ENCODE results near the gene DSG3. TPM values are rescaled to one million over a fixed set of nuclear protein-coding genes. Genes with fewer than 3 reads are reported as not detected.

The DSG3 gene
- total RNA-seq, 4 donors from 2014 or later, result under 0.01 TPM; not detected in 3

DNA sequence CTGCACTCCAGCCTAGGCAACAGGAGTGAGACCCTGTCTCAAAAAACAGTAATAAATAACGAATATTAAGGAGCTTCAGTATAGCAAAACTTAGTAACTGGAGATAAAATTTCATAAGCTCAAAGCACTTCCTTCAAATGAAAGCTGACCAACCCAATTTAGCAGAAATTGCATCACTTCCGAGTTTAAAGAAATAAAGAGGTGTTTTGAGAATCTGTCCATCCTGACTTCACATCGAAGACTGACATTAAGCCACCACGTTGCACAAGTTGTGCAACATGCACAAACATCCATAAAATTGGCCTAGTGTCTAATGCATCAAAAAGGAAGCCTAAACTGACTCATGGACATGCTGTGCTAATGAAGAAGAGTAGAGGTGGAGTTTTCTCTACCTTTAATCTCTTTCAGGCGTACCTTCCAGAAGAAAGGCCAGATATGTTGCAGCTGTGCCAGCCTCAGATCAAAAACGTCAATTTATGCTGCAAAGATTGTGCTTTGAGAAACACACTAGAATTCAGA lies 7.7 kb upstream of the DSG3 start:
- DNase-seq, result no peak
- no peak overlapping the region for H3K4me3 ChIP-seq
- no peaks in the 10 kb centered on the region for H3K36me3 ChIP-seq
- in situ Hi-C loops (cut with MboI; ENCODE audit: low pct_ligation_motif_present in 1 of 4, low pct_unique_long_range_greater_than_20kb in 1 of 4, low sequenced_read_pairs in 3 of 4) (no loop called here), intact Hi-C loops (cut with DNase I; ENCODE audit: low total_unique reads) (no loop called here)
- 63 to 74% methylated on average over 4 to 6 of the region's 6 CpGs for WGBS, 2 donors (ENCODE audit: low coverage in 1 of 2)
- no peaks in the 10 kb centered on the region for H3K27me3 ChIP-seq
- no peak overlapping the region for H3K27ac ChIP-seq
- H3K9me3 ChIP-seq, result no peaks in the 10 kb centered on the region
- TF ChIP-seq EP300 (IDR thresholded peaks at IDR 0.05; ENCODE audit: low read depth) (no peak), POLR2A (IDR thresholded peaks at IDR 0.05) (no peak)
- H3K4me1 ChIP-seq, result no peaks in the 10 kb centered on the region

DNA sequence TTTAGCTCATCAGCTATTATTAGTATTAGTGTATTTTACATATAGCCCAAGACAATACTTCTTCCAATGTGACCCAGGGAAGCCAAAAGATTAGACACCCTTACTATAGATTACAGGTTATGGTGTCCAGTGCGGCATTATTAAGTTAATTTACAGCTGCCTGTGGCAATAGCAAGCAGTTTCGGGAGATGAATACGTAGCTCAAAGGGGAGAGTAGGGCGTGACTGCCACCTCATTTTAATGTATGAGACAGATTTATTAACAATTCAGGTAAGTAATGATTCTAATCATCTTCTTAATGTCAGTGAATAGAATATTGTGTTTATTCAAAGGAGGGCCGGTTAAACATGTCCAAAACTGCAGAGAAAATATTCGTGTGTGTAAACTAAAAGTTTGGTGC lies 6.8 kb upstream of the DSG3 start:
- TF ChIP-seq EP300 (IDR thresholded peaks at IDR 0.05; ENCODE audit: low read depth), result no peak
- Histone ChIP-seq H3K36me3 (no peaks in the 10 kb centered on the region), H3K4me3 (no peak overlapping the region), H3K9me3 (no peaks in the 10 kb centered on the region), H3K27ac (no peak overlapping the region), H3K27me3 (no peaks in the 10 kb centered on the region), H3K4me1 (no peaks in the 10 kb centered on the region)
- intact Hi-C loops (cut with DNase I; ENCODE audit: low total_unique reads) (no loop called here), in situ Hi-C loops (cut with MboI; ENCODE audit: low pct_ligation_motif_present in 1 of 4, low pct_unique_long_range_greater_than_20kb in 1 of 4, low sequenced_read_pairs in 3 of 4) (no loop called here)
- WGBS, 2 donors (ENCODE audit: low coverage in 1 of 2), result 87 to 89% methylated on average over 6 of the region's 6 CpGs
- no peak for DNase-seq

DNA sequence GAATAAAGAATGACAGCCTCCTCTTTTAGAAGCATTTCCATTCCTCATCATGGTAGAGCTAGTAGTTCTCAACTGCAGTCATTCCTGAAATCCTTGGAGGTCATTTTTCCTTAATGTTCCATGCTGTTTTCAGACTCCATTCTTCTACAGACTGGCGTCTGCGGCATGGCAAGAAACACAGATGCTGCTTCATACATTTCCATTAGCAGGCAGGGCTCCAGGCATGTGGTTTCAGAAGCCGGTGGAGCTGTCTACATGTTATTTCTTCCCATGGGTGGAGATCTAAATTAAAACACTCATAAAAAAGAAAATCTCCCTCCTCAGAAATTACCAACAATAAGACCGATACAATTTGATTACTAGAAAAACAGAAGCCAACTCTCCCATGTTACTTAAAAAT lies 6.0 kb upstream of the DSG3 start:
- WGBS, 2 donors (ENCODE audit: low coverage in 1 of 2), result 81 to 82% methylated on average over 4 of the region's 4 CpGs
- Histone ChIP-seq H3K27me3 (no peaks in the 10 kb centered on the region), H3K4me3 (no peak overlapping the region), H3K36me3 (no peaks in the 10 kb centered on the region), H3K4me1 (no peaks in the 10 kb centered on the region), H3K9me3 (no peaks in the 10 kb centered on the region), H3K27ac (no peak overlapping the region)
- in situ Hi-C loops (cut with MboI; ENCODE audit: low pct_ligation_motif_present in 1 of 4, low pct_unique_long_range_greater_than_20kb in 1 of 4, low sequenced_read_pairs in 3 of 4), result no loop called here
- intact Hi-C loops (cut with DNase I; ENCODE audit: low total_unique reads), result no loop called here
- TF ChIP-seq POLR2A (IDR thresholded peaks at IDR 0.05), result no peak
- TF ChIP-seq POLR2AphosphoS5 (IDR thresholded peaks at IDR 0.05), result no peak
- no peak for TF ChIP-seq EP300 (IDR thresholded peaks at IDR 0.05; ENCODE audit: low read depth)
- DNase-seq, result no peak

DNA sequence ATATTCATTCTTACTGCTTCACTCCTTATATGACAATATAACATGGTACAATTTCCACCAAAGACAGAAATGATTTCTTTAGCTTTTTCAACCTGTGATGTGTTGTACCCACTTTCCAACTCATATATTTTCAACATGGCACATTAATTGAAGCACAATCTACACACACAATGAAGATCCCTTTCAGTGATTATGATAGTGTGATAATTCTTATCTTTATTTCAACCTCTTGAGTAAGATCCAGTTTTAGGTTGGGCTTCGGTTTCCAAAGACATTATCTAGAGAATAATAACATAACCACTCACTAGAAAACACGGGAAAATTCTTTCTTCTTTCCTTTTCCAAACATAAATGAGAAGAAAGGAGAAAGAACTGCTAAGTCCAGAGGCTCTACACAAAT lies 3.4 kb upstream of the DSG3 start:
- TF ChIP-seq EP300 (IDR thresholded peaks at IDR 0.05; ENCODE audit: low read depth) (no peak), POLR2A (IDR thresholded peaks at IDR 0.05) (no peak), POLR2AphosphoS5 (IDR thresholded peaks at IDR 0.05) (no peak)
- TF ChIP-seq, protein P1, sequence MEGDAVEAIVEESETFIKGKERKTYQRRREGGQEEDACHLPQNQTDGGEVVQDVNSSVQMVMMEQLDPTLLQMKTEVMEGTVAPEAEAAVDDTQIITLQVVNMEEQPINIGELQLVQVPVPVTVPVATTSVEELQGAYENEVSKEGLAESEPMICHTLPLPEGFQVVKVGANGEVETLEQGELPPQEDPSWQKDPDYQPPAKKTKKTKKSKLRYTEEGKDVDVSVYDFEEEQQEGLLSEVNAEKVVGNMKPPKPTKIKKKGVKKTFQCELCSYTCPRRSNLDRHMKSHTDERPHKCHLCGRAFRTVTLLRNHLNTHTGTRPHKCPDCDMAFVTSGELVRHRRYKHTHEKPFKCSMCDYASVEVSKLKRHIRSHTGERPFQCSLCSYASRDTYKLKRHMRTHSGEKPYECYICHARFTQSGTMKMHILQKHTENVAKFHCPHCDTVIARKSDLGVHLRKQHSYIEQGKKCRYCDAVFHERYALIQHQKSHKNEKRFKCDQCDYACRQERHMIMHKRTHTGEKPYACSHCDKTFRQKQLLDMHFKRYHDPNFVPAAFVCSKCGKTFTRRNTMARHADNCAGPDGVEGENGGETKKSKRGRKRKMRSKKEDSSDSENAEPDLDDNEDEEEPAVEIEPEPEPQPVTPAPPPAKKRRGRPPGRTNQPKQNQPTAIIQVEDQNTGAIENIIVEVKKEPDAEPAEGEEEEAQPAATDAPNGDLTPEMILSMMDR (IDR thresholded peaks at IDR 0.05), result no peak
- intact Hi-C loops (cut with DNase I; ENCODE audit: low total_unique reads) (no loop called here), in situ Hi-C loops (cut with MboI; ENCODE audit: low pct_ligation_motif_present in 1 of 4, low pct_unique_long_range_greater_than_20kb in 1 of 4, low sequenced_read_pairs in 3 of 4) (no loop called here)
- H3K27ac ChIP-seq, result no peak overlapping the region
- no peak for DNase-seq
- H3K36me3 ChIP-seq, result no peaks in the 10 kb centered on the region
- 72 to 83% methylated on average over 2 of the region's 2 CpGs for WGBS, 2 donors (ENCODE audit: low coverage in 1 of 2)
- H3K4me1 ChIP-seq, result no peaks in the 10 kb centered on the region
- no peaks in the 10 kb centered on the region for H3K9me3 ChIP-seq
- no peaks in the 10 kb centered on the region for H3K27me3 ChIP-seq
- H3K4me3 ChIP-seq, result no peak overlapping the region

DNA sequence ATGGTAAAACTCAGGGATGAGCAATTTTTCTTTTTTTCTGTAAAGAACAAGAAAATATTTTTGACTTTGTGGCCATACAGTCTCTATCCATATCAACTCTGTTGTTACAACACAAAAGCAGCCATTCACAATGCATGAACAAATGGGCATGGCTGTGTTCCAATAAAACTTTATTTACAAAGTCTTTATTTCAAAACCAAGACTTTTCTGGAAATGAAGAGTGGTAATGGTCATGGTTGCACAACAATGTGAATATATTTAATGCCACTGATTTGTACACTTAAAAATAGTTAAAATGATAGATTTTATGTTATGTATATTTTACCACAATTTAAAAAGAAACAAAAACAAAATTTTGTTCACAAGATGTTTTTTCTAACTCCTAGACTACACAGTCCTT lies 1.6 kb upstream of the DSG3 start:
- Histone ChIP-seq H3K36me3 (no peaks in the 10 kb centered on the region), H3K4me3 (no peak overlapping the region), H3K27ac (no peak overlapping the region), H3K27me3 (no peaks in the 10 kb centered on the region), H3K4me1 (no peaks in the 10 kb centered on the region), H3K9me3 (no peaks in the 10 kb centered on the region)
- TF ChIP-seq, protein P1 (IDR thresholded peaks at IDR 0.05), result no peak
- TF ChIP-seq EP300 (IDR thresholded peaks at IDR 0.05; ENCODE audit: low read depth) (no peak), POLR2A (IDR thresholded peaks at IDR 0.05) (no peak), POLR2AphosphoS5 (IDR thresholded peaks at IDR 0.05) (no peak)
- intact Hi-C loops (cut with DNase I; ENCODE audit: low total_unique reads), result no loop called here
- DNase-seq, result no peak
- in situ Hi-C loops (cut with MboI; ENCODE audit: low pct_ligation_motif_present in 1 of 4, low pct_unique_long_range_greater_than_20kb in 1 of 4, low sequenced_read_pairs in 3 of 4), result no loop called here

DNA sequence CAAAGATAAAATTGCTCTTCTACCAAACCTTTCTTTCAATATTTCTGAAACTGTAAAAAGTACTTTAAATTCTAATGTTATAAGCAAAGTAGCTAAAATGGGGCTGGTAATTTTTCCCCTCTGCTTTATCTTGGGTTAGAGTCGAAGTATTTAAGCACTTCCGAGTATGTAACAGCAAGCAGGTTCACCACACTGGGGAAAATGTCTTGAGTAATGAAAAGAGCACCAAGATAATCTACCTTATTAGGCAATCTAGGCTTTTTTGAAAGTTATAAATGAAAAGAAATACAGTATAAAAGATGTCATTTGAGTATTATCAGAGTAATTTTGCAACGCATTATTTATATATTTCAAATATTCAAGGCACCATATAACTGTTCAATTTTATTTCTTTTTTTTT lies 687 bp upstream of the DSG3 start:
- WGBS, 2 donors (ENCODE audit: low coverage in 1 of 2), result 86% methylated on average over 3 of the region's 3 CpGs
- Histone ChIP-seq H3K4me1 (no peaks in the 10 kb centered on the region), H3K36me3 (no peaks in the 10 kb centered on the region), H3K9me3 (no peaks in the 10 kb centered on the region), H3K27ac (no peak overlapping the region), H3K4me3 (no peak overlapping the region), H3K27me3 (no peaks in the 10 kb centered on the region)
- no peak for DNase-seq
- intact Hi-C loops (cut with DNase I; ENCODE audit: low total_unique reads), result no loop called here
- in situ Hi-C loops (cut with MboI; ENCODE audit: low pct_ligation_motif_present in 1 of 4, low pct_unique_long_range_greater_than_20kb in 1 of 4, low sequenced_read_pairs in 3 of 4), result no loop called here
- TF ChIP-seq POLR2AphosphoS5 (IDR thresholded peaks at IDR 0.05), result no peak
- TF ChIP-seq, protein P1 (IDR thresholded peaks at IDR 0.05), result no peak
- no peak for TF ChIP-seq EP300 (IDR thresholded peaks at IDR 0.05; ENCODE audit: low read depth)
- TF ChIP-seq POLR2A (IDR thresholded peaks at IDR 0.05), result no peak

Data from transverse colon (tissue), 4 donors.